A549 (cell line): ENCODE results near the gene NUP50.

Experiments used
- CTCF ChIP-seq: fragments of >200 bp; sonication (Bioruptor Twin); formaldehyde crosslinking; IDR thresholded peaks from 3 replicates; pipeline ENCODE4 v1.5.1; 2016
- ELK1 ChIP-seq: fragments of 150-350 bp; IDR thresholded peaks from 2 replicates; pipeline ENCODE4 v1.6.1; 2014; ENCODE audit warnings: low read depth, mild to moderate bottlenecking, low read length
- ESRRA ChIP-seq: fragments of 150-350 bp; IDR thresholded peaks from 2 replicates; pipeline ENCODE4 v1.6.1; 2014; ENCODE audit warnings: mild to moderate bottlenecking, low read length, borderline replicate concordance
- JUNB ChIP-seq: fragments of >200 bp; sonication (Bioruptor Twin); formaldehyde crosslinking; IDR thresholded peaks from 2 replicates; pipeline ENCODE4 v1.6.1; 2016
- POLR2A ChIP-seq: IDR thresholded peaks from 2 replicates; pipeline ENCODE4 v1.6.1; 2012; ENCODE audit warnings: mild to moderate bottlenecking, low read length
- POLR2AphosphoS2 ChIP-seq: conservative IDR thresholded peaks from 2 replicates; pipeline ENCODE4 v1.6.1; 2012; ENCODE audit warnings: low read length, improper control_type of control experiment, inconsistent platforms
- RCOR1 ChIP-seq: fragments of 150-350 bp; IDR thresholded peaks from 2 replicates; pipeline ENCODE4 v1.6.1; 2014; ENCODE audit warnings: antibody characterized with exemption, low read length, low read depth
- RFX5 ChIP-seq: fragments of 450-650 bp; IDR thresholded peaks from 2 replicates; pipeline ENCODE4 v1.7.1; 2014; ENCODE audit warnings: antibody characterized with exemption, mild to moderate bottlenecking, moderate library complexity
- RNF2 ChIP-seq: fragments of 200-600 bp; sonication (generic); IDR thresholded peaks from 2 replicates; pipeline ENCODE4 v1.6.1; 2016; ENCODE audit warnings: low read depth, mild to moderate bottlenecking, antibody characterized with exemption, moderate library complexity, borderline replicate concordance
- TP53 ChIP-seq: fragments of 250-450 bp; sonication (Bioruptor Pico); IDR thresholded peaks from 2 replicates; pipeline ENCODE4 v1.5.0; 2021; ENCODE audit warnings: mild to moderate bottlenecking, moderate library complexity

GRCh38 chr22:45195616-45196015 is 31.9 kb downstream of the NUP50 start:
- TF ChIP-seq CTCF (no peak), POLR2A (no peak), TP53 (CRISPR knock-in tag) (no peak), JUNB (no peak), POLR2AphosphoS2 (no peak), RNF2 (no peak), ESRRA (no peak), RFX5 (no peak), RCOR1 (no peak), ELK1 (no peak)
